Measurements from ENCODE around the gene EML4. TPM values are rescaled to one million over a fixed set of nuclear protein-coding genes. Genes with fewer than 3 reads are reported as not detected.

EML4 gene
- polyA plus RNA-seq, 1 of the 3 experiments (the other 2 are of a cell fraction), result 35.0 TPM

GRCh38 chr2:42190191-42190590 is 21.0 kb downstream of the EML4 start:
- H3K27me3 ChIP-seq (ENCODE audit: insufficient read depth), result no peaks in the 10 kb centered on the region
- H3F3A ChIP-seq (replicated peaks; ENCODE audit: insufficient read depth), result peaks cover 15% of the 10 kb centered on the region
- H3K36me3 ChIP-seq (replicated peaks in 1 of 2; ENCODE audit: control insufficient read depth in 1 of 2, insufficient read depth in 2 of 2, low read length in 1 of 2), result peaks cover 0 to 1% of the 10 kb centered on the region in 2 experiments
- no peaks in the 10 kb centered on the region for H3K9me2 ChIP-seq
- no peak for DNase-seq
- H2AFZ ChIP-seq (ENCODE audit: low read depth), result no peak overlapping the region
- POLR2A ChIA-PET, result no interaction called here
- H3K27ac ChIP-seq (ENCODE audit: low read depth in 2 of 2, low read length in 1 of 2), result no peak overlapping the region
- H4K20me1 ChIP-seq (ENCODE audit: insufficient read depth), result peaks cover 13% of the 10 kb centered on the region
- 95% methylated on average over 2 of the region's 2 CpGs for WGBS (ENCODE audit: low lambda C conversion rate)
- CTCF ChIA-PET, result interaction anchor here (0.6 to 2.0 kb wide), 4 partner anchors 19 to 337 kb away, joined by 3 to 6 read pairs (median 4); no protein-coding TSS in a partner anchor
- H3K4me3 ChIP-seq (ENCODE audit: low read depth in 2 of 2, low read length in 1 of 2), result no peak overlapping the region
- H3K4me1 ChIP-seq (ENCODE audit: control insufficient read depth in 1 of 2, insufficient read depth in 2 of 2, low read depth in 1 of 2, low read length in 1 of 2), result peaks cover 16 to 26% of the 10 kb centered on the region in 2 experiments; a peak in 3 of 4 replicates
- no peak overlapping the region for H3K9ac ChIP-seq
- no peaks in the 10 kb centered on the region for H3K9me3 ChIP-seq
- no peak for TF ChIP-seq RFX5 (IDR thresholded peaks at IDR 0.05; ENCODE audit: low read length)
- no peak for TF ChIP-seq CTCF (IDR thresholded peaks at IDR 0.05)
- no peak for TF ChIP-seq USF1 (IDR thresholded peaks at IDR 0.05; ENCODE audit: borderline replicate concordance, low read depth)
- TF ChIP-seq SMC3 (IDR thresholded peaks at IDR 0.05; ENCODE audit: low read depth, low read length), result no peak
- TF ChIP-seq, protein P1, sequence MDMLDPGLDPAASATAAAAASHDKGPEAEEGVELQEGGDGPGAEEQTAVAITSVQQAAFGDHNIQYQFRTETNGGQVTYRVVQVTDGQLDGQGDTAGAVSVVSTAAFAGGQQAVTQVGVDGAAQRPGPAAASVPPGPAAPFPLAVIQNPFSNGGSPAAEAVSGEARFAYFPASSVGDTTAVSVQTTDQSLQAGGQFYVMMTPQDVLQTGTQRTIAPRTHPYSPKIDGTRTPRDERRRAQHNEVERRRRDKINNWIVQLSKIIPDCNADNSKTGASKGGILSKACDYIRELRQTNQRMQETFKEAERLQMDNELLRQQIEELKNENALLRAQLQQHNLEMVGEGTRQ (IDR thresholded peaks at IDR 0.05; ENCODE audit: borderline replicate concordance, low read depth, low read length), result no peak
- TF ChIP-seq POLR2AphosphoS5 (IDR thresholded peaks at IDR 0.05; ENCODE audit: low read depth, low read length), result no peak
- no peak for TF ChIP-seq TCF12 (IDR thresholded peaks at IDR 0.05)
- no peak for TF ChIP-seq ZBTB33 (IDR thresholded peaks at IDR 0.05; ENCODE audit: borderline replicate concordance, low read depth)
- no peak overlapping the region for H3K4me2 ChIP-seq
- peaks cover 93% of the 10 kb centered on the region for H3K79me2 ChIP-seq (ENCODE audit: insufficient read depth)

DNA sequence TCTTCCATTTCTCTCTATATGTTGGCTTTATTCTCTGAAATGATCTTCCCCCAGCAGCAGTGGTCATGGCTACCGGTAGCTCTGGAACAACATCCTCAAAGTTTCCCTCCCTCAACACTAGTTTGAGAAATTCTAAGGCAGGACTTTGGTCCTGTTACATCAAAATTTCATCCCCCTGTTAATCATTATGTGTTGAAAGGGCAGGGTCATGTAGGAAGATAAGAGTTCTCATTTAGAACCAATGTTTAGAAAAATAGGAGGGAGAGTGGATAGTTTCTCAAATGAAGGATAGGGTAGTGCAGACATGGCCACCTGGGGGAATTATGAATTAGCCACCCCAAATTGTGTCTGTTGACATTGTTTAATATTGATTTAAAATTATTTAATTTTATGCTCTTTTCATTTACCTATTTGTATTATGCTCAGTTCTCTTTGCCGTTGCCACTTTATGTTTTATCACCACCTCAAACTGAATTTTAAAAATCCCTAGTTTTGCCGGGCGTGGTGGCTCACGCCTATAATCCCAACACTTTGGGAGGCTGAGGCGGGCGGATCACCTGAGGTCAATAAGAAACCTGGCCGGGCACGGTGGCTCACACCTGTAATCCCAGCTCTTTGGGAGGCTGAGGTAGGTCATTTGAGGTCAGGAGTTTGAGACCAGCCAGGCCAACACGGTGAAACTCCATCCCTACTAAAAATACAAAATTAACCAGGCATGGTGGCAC is 22.3 kb downstream of the EML4 start:
- no peak overlapping the region for H3K27ac ChIP-seq (ENCODE audit: low read depth in 2 of 2, low read length in 1 of 2)
- WGBS (ENCODE audit: low lambda C conversion rate), result 86% methylated on average over 10 of the region's 10 CpGs
- H3K9ac ChIP-seq, result no peak overlapping the region
- H3K79me2 ChIP-seq (ENCODE audit: insufficient read depth), result peaks cover 93% of the 10 kb centered on the region
- H3K4me2 ChIP-seq, result no peak overlapping the region
- no peaks in the 10 kb centered on the region for H3K36me3 ChIP-seq (replicated peaks in 1 of 2; ENCODE audit: control insufficient read depth in 1 of 2, insufficient read depth in 2 of 2, low read length in 1 of 2)
- H3K9me3 ChIP-seq, result no peaks in the 10 kb centered on the region
- ChIA-PET CTCF (interaction anchor here (1.0 to 2.0 kb wide), 2 partner anchors 37 to 338 kb away, joined by 3 to 6 read pairs; no protein-coding TSS in a partner anchor), POLR2A (no interaction called here)
- no peak overlapping the region for H3K4me3 ChIP-seq (ENCODE audit: low read depth in 2 of 2, low read length in 1 of 2)
- no peaks in the 10 kb centered on the region for H3K9me2 ChIP-seq
- no peak overlapping the region for H2AFZ ChIP-seq (ENCODE audit: low read depth)
- peaks cover 8% of the 10 kb centered on the region for H3F3A ChIP-seq (replicated peaks; ENCODE audit: insufficient read depth)
- peaks cover 10% of the 10 kb centered on the region for H4K20me1 ChIP-seq (ENCODE audit: insufficient read depth)
- TF ChIP-seq JUND (IDR thresholded peaks at IDR 0.05), result no peak
- peaks cover 23 to 26% of the 10 kb centered on the region in 2 experiments; a peak in 3 of 4 replicates for H3K4me1 ChIP-seq (ENCODE audit: control insufficient read depth in 1 of 2, insufficient read depth in 2 of 2, low read depth in 1 of 2, low read length in 1 of 2)
- no peak for DNase-seq
- no peaks in the 10 kb centered on the region for H3K27me3 ChIP-seq (ENCODE audit: insufficient read depth)

Data from SK-N-SH (cell line).